GM18519 (cell line): ENCODE data around the gene DEK.
"Not testable (repeated sequence)": the region's sequence is repeated elsewhere in the genome, so short reads cannot be mapped to it uniquely, and the experiment has no call there.

Source experiments
- ATAC-seq: cut with Tn5 transposase; IDR thresholded peaks from one replicate; pipeline ENCODE4 v1.9.1; 2021; ENCODE audit warnings: mild to moderate bottlenecking, moderate library complexity; ENCODE audit not compliant: unreplicated experiment, low FRiP score

Gene DEK

DNA sequence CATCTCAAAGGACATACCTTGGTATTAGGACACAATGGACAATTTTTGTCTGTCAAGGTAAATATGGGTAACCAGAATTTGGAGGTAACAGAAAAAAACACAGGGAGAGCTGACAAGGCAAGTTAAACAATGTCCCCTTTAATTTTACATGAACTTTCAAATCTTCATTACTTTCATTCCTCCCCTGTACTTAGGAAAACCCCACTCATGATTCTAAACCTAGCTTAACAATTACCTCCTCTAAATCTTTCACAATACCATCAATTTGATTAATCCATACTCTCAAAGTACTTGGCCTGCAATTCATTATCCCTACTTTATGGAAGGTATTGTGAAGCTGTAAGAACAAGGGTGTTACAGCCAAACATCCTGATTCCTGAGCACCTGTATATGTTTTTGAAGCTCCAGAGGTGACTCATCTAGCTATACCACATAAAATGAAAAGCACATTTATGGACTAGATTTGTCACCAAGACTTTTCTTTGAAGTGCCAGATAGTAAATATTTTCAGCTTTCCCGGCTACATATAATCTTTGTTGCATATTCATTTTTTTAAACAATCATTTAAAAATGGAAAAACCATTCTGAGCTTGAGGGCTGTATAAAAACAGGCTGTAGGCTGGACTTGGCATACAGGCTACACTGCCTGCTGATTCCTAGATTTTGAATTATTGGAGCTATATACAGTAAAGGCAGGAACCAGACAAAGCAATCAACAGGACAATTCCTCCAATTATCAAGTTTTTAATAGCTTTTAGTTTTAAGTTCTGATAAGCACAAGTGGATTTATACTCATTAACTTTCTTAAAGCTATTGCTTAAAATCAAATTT lies 22.9 kb downstream of the DEK start:
- ATAC-seq: no peak

DNA sequence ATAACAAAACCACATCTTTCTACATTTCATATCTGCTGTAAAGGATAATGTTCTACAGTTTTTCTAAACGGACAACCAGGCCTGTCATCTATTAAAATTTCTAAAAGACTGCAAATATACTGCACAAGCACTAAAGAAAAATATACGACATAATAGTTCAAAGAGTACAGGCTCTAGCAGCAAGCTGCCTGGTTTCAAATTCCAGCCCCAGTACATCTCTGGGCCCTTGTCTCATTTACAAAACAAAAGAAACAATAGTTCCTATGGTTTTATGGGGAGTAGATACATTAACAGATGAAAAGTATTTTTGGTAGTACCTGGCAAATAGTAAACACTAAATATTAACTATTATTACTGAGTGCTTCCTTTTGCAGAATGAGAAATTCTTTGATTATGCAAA lies 24.1 kb downstream of the DEK start:
- ATAC-seq: no peak

DNA sequence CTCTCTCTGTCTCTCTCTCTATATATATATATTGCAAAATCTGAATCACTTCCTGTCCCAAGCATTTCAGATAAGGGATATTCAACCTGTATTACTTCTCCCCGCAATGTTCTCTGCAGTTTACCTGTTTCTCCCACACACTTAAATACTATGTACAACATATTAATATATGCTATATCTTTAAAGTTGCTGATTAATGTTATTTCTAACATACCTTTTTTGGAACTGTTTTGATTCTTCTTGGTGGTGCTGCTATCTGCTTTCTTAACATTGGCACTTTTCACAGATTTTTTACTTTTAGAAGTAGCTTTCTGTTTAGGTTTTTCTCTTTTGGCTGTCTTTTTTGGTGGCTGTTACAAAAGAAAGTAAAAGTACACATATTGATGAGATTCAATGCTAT lies 27.2 kb downstream of the DEK start:
- ATAC-seq: no peak

DNA sequence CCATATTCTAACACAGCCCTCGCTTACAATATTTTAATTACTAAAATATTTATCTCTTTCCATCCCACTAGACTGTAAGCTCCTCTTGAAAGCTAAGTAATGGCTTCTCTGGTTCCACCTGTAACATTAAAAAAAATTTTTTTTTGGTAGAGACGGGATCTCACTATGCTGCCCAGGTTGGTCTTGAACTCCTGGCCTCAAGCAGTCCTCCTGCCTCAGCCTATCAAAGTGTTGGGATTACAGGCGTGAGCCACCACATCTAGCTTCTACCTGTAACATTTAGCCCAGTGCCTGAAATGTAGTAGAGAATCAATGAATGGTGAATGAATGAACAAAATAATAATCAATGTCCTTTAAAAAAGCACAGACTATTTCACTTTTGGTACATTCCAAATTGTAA lies 28.8 kb downstream of the DEK start:
- no peak for ATAC-seq

DNA sequence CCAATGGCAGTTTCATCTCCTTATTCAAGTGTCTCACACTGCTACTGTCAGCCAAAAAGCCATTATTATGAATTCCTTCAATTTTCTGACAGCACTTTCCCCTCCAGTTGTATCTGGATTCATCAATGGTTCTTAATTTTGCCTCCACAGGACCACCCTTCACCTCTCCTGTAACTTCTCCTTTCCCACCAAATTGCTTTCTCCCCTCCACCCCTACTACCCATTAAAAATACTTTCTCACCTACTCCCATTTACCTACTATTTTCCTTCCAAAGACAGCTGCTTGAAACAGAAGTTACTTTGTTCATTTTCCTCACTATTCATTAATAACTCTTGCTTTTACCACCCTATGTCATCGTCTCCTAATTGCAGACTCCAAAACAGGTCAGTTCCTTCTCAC lies 29.8 kb downstream of the DEK start:
- no peak for ATAC-seq

DNA sequence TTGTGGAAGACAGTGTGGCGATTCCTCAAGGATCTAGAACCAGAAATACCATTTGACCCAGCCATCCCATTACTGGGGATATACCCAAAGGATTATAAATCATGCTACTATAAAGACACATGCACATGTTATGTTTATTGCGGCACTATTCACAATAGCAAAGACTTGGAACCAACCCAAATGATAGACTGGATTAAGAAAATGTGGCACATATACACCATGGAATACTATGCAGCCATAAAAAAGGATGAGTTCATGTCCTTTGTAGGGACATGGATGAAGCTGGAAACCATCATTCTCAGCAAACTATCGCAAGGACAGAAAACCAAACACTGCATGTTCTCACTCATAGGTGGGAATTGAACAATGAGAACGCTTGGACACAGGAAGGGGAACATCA lies 30.6 kb downstream of the DEK start:
- not testable (repeated sequence) for ATAC-seq

DNA sequence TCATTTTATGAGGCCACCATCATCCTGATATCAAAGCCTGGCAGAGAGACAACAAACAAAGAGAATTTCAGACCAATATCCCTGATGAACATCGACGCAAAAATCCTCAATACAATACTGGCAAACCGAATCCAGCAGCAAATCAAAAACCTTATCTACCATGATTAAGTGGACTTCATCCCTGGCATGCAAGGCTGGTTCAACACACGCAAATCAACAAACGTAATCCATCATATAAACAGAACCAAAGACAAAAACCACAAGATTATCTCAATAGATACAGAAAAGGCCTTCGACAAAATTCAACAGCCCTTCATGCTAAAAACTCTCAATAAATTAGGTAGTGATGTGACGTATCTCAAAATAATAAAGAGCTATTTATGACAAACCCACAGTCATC lies 32.5 kb downstream of the DEK start:
- not testable (repeated sequence) for ATAC-seq

DNA sequence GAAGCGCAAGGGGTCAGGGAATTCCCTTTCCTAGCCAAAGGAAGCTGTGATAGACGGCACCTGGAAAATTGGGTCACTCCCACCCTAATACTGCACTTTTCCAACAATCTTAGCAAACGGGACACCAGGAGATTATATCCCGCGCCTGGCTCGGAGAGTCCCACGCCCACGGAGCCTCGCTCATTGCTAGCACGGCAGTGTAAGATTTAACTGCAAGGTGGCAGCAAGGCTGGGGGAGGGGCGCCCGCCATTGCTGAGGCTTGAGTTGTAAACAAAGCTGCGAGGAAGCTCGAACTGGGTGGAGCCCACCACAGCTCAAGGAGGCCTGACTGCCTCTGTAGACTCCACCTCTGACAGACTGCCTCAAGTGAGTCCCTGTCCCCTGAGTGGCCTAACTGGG lies 35.7 kb downstream of the DEK start:
- not testable (repeated sequence) for ATAC-seq

DNA sequence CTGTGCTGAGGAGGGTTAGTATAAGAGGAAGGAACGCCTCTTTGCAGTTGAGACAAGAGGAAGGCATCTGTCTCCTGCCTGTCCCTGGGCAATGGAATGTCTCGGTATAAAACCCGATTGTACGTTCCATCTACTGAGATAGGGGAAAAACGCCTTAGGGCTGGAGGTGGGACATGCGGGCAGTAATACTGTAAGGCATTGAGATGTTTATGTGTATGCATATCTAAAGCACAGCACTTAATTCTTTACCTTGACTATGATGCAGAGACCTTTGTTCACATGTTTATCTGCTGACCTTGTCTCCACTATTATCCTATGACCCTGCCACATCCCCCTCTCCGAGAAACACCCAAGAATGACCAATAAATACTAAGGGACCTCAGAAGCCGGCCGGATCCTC lies 37.2 kb downstream of the DEK start:
- ATAC-seq: not testable (repeated sequence)

DNA sequence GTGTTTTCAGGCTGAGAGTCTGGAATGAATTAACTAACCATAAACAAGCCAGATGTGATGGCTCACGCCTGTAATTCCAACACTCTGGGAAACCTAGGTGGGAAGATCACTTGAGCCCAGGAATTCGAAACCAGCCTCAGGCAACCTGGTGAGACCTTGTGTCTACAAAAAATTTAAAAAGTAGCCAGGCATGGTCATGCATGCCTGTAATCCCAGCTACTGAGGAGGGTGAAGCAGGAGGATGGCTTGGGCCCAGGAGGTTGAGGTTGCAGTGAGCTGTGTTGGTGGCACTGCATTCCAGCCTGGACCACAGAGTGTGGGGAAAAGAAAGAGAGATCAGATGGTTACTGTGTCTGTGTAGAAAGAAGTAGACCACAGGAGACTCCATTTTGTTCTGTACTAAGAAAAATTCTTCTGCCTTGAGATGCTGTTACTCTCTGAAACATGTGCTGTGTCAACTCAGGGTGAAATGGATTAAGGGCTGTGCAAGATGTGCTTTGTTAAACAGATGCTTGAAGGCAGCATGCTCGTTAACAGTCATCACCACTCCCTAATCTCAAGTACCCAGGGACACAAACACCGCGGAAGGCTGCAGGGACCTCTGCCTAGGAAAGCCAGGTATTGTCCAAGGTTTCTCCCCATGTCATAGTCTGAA lies 37.8 kb downstream of the DEK start:
- ATAC-seq: not testable (repeated sequence)

DNA sequence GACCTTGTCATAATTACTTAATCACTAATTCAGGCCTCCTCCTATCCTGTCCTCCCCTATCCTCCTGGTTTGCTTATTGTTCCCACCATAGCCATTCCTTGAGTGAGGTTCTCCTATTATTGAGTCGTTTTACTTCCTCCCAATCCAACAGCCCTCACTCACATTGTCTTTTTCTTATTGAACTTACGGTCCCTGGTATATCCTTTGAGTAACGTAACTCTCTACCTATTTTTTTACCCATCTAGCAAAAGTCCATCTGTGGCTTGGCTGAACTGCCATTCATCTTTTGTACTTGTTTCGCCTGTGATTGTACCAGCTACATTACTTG lies 43.1 kb downstream of the DEK start:
- ATAC-seq: no peak

DNA sequence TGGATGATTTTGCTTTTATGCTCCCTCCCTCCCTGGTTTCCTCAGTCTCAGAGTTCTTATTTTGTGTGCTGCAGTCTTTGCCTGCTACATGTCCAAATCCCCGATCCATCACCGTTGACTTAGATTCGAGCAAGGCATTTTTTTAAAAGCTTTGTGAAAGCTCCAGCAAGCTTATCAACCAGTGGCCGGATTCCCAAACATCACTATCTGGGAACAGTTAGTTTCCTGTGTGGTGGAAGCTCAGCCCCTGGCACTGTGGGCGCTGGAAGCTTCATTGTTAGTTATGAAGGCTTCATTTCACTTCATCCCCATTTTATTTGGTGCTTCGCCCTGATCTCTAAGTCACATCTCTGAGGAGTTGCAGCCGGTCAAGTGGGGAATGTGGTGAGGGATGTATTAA lies 44.7 kb downstream of the DEK start:
- ATAC-seq: no peak

DNA sequence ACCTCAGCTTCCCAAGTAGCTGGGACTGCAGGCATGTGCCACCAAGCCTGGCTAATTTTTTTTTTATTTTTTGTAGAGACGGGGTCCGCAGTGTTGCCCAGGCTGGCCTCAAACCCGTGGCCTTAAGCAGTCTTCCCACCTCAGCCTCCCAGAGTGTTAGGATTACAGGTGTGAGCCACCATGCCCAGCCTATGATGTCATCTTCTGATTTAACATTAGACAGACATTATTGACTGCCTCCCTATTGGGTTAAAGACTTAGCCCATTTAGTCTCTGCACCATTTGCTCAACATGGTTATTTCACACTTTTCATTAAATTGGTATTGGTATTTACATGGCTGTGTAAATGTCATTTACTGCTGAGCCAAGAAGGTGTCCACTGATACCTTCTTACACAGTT lies 46.1 kb downstream of the DEK start:
- ATAC-seq: no peak

DNA sequence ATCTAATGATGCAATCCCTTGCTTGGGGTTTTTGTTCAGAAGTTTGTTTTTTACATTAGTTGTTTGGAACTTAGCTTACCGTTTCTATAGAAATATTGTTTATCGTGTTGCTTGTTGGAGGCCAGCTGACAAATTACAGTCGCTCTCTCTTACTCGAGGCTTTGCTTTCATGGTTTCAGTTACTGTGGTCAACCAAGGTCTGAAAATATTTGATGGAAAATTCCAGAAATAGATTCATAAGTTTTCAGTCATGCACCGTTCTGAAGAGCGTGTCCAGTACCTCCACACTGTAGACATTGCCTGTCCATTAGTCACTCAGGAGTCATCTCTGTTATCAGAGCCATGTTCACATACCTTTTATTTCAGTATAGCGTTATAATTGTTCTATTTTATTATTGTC lies 47.9 kb downstream of the DEK start:
- no peak for ATAC-seq

DNA sequence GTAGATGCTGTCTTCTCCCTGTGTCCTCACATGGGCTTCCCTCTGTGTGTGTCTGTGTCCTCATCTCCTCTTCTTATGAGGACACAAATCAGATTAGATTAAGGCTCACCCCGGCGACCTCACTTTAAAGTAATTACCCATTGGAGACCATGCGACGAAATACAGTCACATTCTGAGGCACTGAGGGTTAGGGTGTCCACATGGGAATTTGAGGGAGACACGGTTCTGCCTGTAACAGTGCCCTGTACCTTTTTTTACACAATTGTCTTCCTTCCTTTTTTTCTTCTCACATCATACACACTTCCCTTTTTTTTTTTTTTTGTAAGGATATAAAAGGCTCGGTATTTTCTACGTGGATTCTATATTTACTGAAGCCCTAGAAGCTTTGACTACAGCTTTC lies 48.9 kb downstream of the DEK start:
- no peak for ATAC-seq

DNA sequence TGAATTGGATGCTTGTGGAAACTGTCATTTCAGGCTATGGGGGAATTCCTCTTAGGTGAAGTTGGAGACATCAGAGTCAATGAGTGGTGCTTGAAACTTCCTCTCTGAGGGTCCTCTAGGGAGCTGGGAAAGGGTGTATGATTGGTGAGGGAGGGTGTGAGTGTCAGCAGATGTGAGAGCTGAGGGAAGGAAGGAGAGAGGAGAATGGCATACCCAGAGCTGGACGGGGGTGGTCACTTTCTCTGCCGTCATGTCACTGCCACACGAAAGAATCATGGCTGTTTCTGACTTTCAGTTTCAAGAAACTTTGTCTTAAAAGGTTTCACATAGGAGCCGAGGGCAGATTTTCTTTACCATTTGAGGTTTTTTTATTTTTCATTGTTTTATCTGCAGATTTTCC lies 50.3 kb downstream of the DEK start:
- no peak for ATAC-seq

DNA sequence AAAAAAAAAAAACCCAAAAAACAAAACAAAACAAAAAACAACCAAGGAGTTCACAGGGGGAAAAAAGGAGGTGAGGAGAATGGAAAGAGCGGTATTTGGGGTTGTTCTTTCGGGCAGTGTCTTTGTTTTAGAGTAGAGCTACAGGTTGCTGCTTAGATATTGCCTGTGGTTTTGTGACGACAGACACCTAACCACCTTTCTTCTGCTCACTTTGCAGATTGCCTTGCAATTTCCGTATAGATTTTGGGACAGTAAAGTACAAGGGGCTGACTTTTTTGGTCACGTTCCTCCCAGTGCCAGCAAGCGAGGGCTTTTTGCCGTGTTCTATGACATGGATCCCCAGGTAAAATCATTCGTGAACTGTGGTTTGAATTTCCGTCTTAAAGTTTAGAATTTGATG lies 50.9 kb downstream of the DEK start:
- ATAC-seq: no peak

DNA sequence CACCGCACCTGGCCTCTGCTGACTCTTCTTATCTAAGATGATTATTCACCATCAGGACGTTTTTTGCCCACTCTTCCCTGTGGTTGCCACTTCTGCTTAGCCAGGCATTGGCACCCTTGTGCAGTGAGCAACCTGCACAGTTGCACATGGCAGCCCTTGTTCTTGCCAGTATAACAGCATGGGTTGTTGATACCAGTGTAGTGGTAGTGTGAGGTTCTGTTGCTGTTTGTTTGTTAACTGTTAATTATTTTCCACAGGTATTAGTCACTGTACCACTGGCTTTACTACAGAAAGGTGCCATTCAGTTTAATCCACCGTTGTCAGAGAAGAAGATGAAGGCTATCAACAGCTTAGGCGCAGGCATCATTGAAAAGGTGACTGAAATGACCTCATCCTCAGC lies 52.1 kb downstream of the DEK start:
- no peak for ATAC-seq

DNA sequence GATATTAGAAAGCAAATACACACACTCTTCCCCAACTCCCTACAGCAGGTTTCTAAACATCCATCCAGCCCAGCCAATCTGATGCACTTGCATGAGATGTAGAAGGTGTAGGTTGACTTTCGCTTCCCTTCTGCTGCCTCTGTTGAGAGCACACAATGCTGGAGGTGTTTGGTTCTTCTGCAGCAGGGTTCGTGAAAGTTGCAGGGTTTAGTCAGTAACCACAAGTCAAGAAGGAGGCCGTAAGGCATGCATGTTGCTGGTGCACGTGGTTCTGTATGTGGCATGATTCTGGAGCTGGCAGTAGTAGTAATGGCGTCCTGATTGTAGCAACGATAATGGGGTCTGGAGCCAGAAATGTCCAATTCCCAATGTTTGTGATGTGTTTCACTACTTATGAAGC lies 53.0 kb downstream of the DEK start:
- peak; percentile 97 for ATAC-seq

DNA sequence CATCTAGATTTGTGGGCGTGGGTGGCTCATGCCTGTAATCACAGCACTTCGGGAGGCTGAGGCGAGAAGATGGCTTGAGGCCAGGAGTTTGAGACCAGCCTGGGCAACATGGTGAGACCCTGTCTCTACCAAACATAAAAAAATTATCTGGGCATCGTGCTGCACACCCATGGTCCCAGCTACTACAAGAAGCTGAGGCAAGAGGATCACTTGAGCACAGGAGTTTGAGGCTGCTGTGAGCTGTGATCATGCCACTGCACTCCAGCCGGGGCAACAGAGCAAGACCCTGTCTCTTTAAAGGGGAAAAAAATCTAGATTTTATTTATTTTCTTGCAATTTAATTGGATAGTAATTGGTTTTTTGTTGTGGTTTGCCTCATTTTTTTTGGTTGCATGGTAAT lies 53.6 kb downstream of the DEK start:
- ATAC-seq: no peak

DNA sequence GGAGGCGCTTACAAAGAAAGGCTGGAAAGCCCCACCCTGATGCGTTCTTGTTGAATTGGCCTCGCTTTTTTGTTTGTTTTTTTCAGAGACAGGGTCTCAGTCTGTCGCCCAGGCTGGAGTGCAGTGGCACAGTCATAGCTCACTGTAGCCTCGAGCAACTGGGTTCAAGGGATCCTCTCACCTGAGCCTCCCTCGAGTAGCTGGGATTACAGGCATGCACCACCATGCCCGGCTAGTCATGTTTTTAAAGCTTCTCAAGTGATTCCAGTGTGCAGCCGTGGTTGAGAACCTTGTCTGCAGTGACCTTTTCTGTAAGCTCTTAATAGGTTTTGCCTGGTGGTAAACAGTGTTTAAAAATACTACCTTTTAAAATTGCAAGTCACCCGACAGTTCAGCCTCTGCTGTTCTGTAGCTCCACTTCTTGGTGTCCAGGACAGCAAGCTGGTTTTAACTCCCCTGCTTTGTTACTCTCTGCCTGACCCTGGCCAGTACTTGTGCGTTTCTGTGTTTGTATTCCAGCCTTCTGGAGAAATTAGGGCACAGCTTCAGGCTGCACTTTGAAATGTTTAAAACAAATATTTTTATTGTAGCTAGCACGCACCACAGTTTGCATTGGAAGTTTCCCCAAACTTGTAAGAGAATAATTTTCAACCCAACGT lies 54.7 kb downstream of the DEK start:
- ATAC-seq: no peak

DNA sequence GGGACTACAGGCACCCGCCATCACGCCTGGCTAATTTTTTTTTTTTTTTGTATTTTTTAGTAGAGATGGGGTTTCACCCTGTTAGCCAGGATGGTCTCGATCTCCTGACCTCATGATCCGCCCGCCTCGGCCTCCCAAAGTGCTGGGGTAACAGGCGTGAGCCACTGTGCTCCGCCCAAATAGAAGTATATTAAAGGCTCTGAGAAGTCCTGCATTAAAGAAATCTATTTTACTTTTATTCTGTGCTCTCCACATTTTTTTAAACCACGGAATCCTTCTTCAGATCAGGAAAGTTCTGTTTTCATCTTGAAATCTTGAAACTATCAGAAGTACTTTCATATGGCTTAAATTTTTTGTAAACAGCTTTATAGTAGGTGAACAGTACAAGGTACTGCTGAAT lies 55.6 kb downstream of the DEK start:
- ATAC-seq: not testable (repeated sequence)
